H9 (cell line): ENCODE data around the gene TFAP2A. TPM values are rescaled to one million over a fixed set of nuclear protein-coding genes. Genes with fewer than 3 reads are reported as not detected.

Experiments
- DNase-seq: peaks from one replicate; pipeline ENCODE4 v3.0.0-alpha.2; 2017
- H2AFZ ChIP-seq: one replicate; pipeline ENCODE4 v1.6.1; 2013; ENCODE audit warnings: mild to moderate bottlenecking, low read length, control low read depth, moderate library complexity
- H2AK5ac ChIP-seq: 2 replicates; pipeline ENCODE4 v1.6.1; 2013; ENCODE audit warnings: low read length, control low read depth, mixed read lengths; ENCODE audit not compliant: insufficient read length
- H2BK120ac ChIP-seq: one replicate; pipeline ENCODE4 v1.6.1; 2013; ENCODE audit warnings: low read depth, mild to moderate bottlenecking, low read length, control low read depth, inconsistent platforms; ENCODE audit not compliant: poor library complexity, severe bottlenecking
- H2BK12ac ChIP-seq: 2 replicates; pipeline ENCODE4 v1.6.1; 2013; ENCODE audit warnings: low read length, control low read depth, mixed read lengths, low read depth; ENCODE audit not compliant: insufficient read length
- H2BK15ac ChIP-seq: 2 replicates; pipeline ENCODE4 v1.6.1; 2013; ENCODE audit warnings: low read depth, low read length, control low read depth
- H2BK20ac ChIP-seq: one replicate; pipeline ENCODE4 v1.6.1; 2013; ENCODE audit warnings: low read depth, mild to moderate bottlenecking, low read length, control low read depth, inconsistent platforms; ENCODE audit not compliant: poor library complexity, severe bottlenecking
- H2BK5ac ChIP-seq: 2 replicates; pipeline ENCODE4 v1.6.1; 2013; ENCODE audit warnings: low read length, control low read depth, mixed read lengths; ENCODE audit not compliant: insufficient read length
- H3K14ac ChIP-seq: 2 replicates; pipeline ENCODE4 v1.6.1; 2013; ENCODE audit warnings: low read length, control low read depth; ENCODE audit not compliant: insufficient read depth
- H3K18ac ChIP-seq: 2 replicates; pipeline ENCODE4 v1.6.1; 2013; ENCODE audit warnings: low read depth, mild to moderate bottlenecking, mixed read lengths, low read length, control low read depth; ENCODE audit not compliant: insufficient read length
- H3K23ac ChIP-seq: 2 replicates; pipeline ENCODE4 v1.6.1; 2013; ENCODE audit warnings: low read length, control low read depth, mixed read lengths, low read depth; ENCODE audit not compliant: insufficient read length
- H3K23me2 ChIP-seq: 2 replicates; pipeline ENCODE4 v1.6.1; 2013; ENCODE audit warnings: low read depth, mild to moderate bottlenecking, mixed read lengths, low read length, control low read depth; ENCODE audit not compliant: insufficient read length, poor library complexity, severe bottlenecking
- H3K27ac ChIP-seq: 2 replicates; pipeline ENCODE4 v1.5.1; 2013; ENCODE audit warnings: low read length, control low read depth, mixed read lengths, low read depth; ENCODE audit not compliant: insufficient read length
- H3K27me3 ChIP-seq: 2 replicates; pipeline ENCODE4 v1.6.1; 2013; ENCODE audit warnings: low read length, control low read depth, inconsistent platforms; ENCODE audit not compliant: insufficient read depth
- H3K4ac ChIP-seq: 2 replicates; pipeline ENCODE4 v1.6.1; 2013; ENCODE audit warnings: low read depth, mild to moderate bottlenecking, control low read depth, inconsistent platforms, low read length, moderate library complexity
- H3K4me1 ChIP-seq: 2 replicates; pipeline ENCODE4 v1.6.1; 2013; ENCODE audit warnings: low read length, control low read depth, inconsistent platforms; ENCODE audit not compliant: insufficient read depth
- H3K4me2 ChIP-seq: 2 replicates; pipeline ENCODE4 v1.6.1; 2013; ENCODE audit warnings: low read length, control low read depth, mixed read lengths; ENCODE audit not compliant: insufficient read length, insufficient read depth
- H3K56ac ChIP-seq: 2 replicates; pipeline ENCODE4 v1.6.1; 2013; ENCODE audit warnings: low read depth, mild to moderate bottlenecking, mixed read lengths, low read length, control low read depth; ENCODE audit not compliant: insufficient read length
- H3K79me1 ChIP-seq: 2 replicates; pipeline ENCODE4 v1.6.1; 2013; ENCODE audit warnings: low read depth, mild to moderate bottlenecking, moderate library complexity, low read length, control low read depth, inconsistent platforms; ENCODE audit not compliant: insufficient read depth, poor library complexity, severe bottlenecking
- H3K79me2 ChIP-seq: 2 replicates; pipeline ENCODE4 v1.6.1; 2013; ENCODE audit warnings: low read length, control low read depth, inconsistent platforms; ENCODE audit not compliant: insufficient read depth
- H3K9ac ChIP-seq: 2 replicates; pipeline ENCODE4 v1.6.1; 2013; ENCODE audit warnings: low read length, control low read depth, mixed read lengths; ENCODE audit not compliant: insufficient read length; ENCODE audit errors: extremely low read depth
- H3K9me3 ChIP-seq: one replicate; pipeline ENCODE4 v1.6.1; 2013; ENCODE audit warnings: low read depth, low read length, inconsistent platforms; ENCODE audit not compliant: control insufficient read depth
- H3T11ph ChIP-seq: one replicate; pipeline ENCODE4 v1.6.1; 2013; ENCODE audit warnings: mild to moderate bottlenecking, low read length, control low read depth, inconsistent platforms
- H4K20me1 ChIP-seq: one replicate; pipeline ENCODE4 v1.6.1; 2013; ENCODE audit not compliant: control insufficient read depth, insufficient read length, insufficient read depth
- H4K5ac ChIP-seq: 2 replicates; pipeline ENCODE4 v1.6.1; 2013; ENCODE audit warnings: low read depth, mild to moderate bottlenecking, mixed read lengths, low read length, control low read depth; ENCODE audit not compliant: insufficient read length
- H4K8ac ChIP-seq: replicated peaks from 2 replicates; pipeline ENCODE4 v1.6.1; 2013; ENCODE audit warnings: low read length, control low read depth, mixed read lengths, low read depth; ENCODE audit not compliant: insufficient read length
- H4K91ac ChIP-seq: 2 replicates; pipeline ENCODE4 v1.6.1; 2013; ENCODE audit warnings: low read depth, mild to moderate bottlenecking, moderate library complexity, mixed read lengths, low read length, control low read depth; ENCODE audit not compliant: insufficient read length
- H3K27ac Mint-ChIP-seq, 3 experiments: 2 replicates in 2 of 3; 3 replicates in 1 of 3; pipeline ENCODE4 v1.8.0; 2020 to 2021; ENCODE audit warnings: mixed read lengths in 3 of 3, mild to moderate bottlenecking in 1 of 3, moderate library complexity in 1 of 3
- H3K27me3 Mint-ChIP-seq: 2 replicates; pipeline ENCODE4 v1.8.0; 2021; ENCODE audit warnings: low read depth, mild to moderate bottlenecking, moderate library complexity, mixed read lengths
- H3K36me3 Mint-ChIP-seq, 3 experiments: 2 replicates in 2 of 3; 3 replicates in 1 of 3; pipeline ENCODE4 v1.8.0; 2020 to 2021; ENCODE audit warnings: low read depth in 3 of 3, mixed read lengths in 3 of 3; ENCODE audit not compliant: insufficient read depth in 1 of 3
- H3K4me1 Mint-ChIP-seq, 2 experiments: 2 replicates each; pipeline ENCODE4 v1.8.0; 2020; ENCODE audit warnings: mixed read lengths in 2 of 2
- H3K4me3 Mint-ChIP-seq, 2 experiments: 2 replicates in 1 of 2; 3 replicates in 1 of 2; pipeline ENCODE4 v1.8.0; 2020 to 2021; ENCODE audit warnings: mild to moderate bottlenecking in 2 of 2, mixed read lengths in 2 of 2, moderate library complexity in 1 of 2
- H3K9me3 Mint-ChIP-seq, 2 experiments: 2 replicates in 1 of 2; 3 replicates in 1 of 2; pipeline ENCODE4 v1.8.0; 2020; ENCODE audit warnings: mild to moderate bottlenecking in 2 of 2, mixed read lengths in 2 of 2, moderate library complexity in 1 of 2
- WGBS: extraction: QIAGEN DNeasy Blood & Tissue Kit; methylation state at CpG from one replicate; pipeline ENCODE4 v1.1.7; 2013; ENCODE audit warnings: missing lambda C conversion rate, low lambda C conversion rate, mixed read lengths; ENCODE audit not compliant: insufficient read length; ENCODE audit errors: extremely low coverage; 5-methylcytosine and 5-hydroxymethylcytosine counted together
- total RNA-seq: library from RNA; stranded (reverse); gene quantifications from 2 replicates; pipeline ENCODE4 v1.2.1, GENCODE V29; 2021
- TF ChIP-seq, protein P1 (sequence below): fragments of 200-600 bp; sonication (generic); conservative IDR thresholded peaks from 3 replicates; pipeline ENCODE4 v1.8.0; 2021; ENCODE audit warnings: antibody characterized with exemption, mild to moderate bottlenecking

TFAP2A gene
- total RNA-seq, 1 experiment from 2014 or later, result 2.6 TPM

DNA sequence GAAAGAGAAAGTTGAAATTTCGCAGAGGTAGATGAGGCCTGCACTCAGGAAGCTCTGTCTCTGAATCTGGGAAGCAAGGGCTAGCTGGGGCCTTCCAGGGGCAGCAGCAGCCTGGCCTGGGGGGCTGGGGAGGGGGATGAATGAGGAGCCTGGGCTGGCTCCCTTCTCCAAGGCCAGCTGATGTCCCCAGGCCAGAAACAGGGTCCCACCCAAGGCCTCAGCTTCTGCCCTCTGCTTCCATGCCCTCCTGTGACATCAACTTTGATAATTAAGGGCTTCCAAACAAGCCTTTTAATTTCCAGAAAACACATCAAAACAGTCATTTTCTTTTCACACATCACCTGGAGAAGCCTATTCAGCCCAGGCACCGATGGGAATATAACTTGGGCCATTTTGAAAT, 15.4 kb downstream of the TFAP2A start:
- no peaks in the 10 kb centered on the region for H3K79me2 ChIP-seq
- H4K91ac ChIP-seq, result no peak overlapping the region
- TF ChIP-seq, protein P1, sequence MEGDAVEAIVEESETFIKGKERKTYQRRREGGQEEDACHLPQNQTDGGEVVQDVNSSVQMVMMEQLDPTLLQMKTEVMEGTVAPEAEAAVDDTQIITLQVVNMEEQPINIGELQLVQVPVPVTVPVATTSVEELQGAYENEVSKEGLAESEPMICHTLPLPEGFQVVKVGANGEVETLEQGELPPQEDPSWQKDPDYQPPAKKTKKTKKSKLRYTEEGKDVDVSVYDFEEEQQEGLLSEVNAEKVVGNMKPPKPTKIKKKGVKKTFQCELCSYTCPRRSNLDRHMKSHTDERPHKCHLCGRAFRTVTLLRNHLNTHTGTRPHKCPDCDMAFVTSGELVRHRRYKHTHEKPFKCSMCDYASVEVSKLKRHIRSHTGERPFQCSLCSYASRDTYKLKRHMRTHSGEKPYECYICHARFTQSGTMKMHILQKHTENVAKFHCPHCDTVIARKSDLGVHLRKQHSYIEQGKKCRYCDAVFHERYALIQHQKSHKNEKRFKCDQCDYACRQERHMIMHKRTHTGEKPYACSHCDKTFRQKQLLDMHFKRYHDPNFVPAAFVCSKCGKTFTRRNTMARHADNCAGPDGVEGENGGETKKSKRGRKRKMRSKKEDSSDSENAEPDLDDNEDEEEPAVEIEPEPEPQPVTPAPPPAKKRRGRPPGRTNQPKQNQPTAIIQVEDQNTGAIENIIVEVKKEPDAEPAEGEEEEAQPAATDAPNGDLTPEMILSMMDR, result no peak
- no peak overlapping the region for H2AK5ac ChIP-seq
- no peak for DNase-seq
- no peak overlapping the region for H2BK15ac ChIP-seq
- H3K27me3 ChIP-seq, result peaks cover 55% of the 10 kb centered on the region; the same call in 1 of the 2 replicates
- H3K4ac ChIP-seq, result no peak overlapping the region
- Mint-ChIP-seq H3K27me3 (peaks cover 95% of the 10 kb centered on the region), H3K4me1 (peaks cover 37 to 52% of the 10 kb centered on the region in 2 experiments), H3K4me3 (no peak overlapping the region), H3K36me3 (peaks cover 0 to 2% (median 0%) of the 10 kb centered on the region in 3 experiments; a peak in 1 of 7 replicates), H3K9me3 (peaks cover 0 to 3% of the 10 kb centered on the region in 2 experiments; a peak in 2 of 5 replicates), H3K27ac (no peak overlapping the region)
- no peaks in the 10 kb centered on the region; the same call in 1 of the 2 replicates for H3K4me1 ChIP-seq
- no peak overlapping the region for H2BK5ac ChIP-seq
- H3T11ph ChIP-seq, result no peak overlapping the region
- no peak overlapping the region for H2BK120ac ChIP-seq
- H3K79me1 ChIP-seq, result no peaks in the 10 kb centered on the region
- no peak overlapping the region for H4K8ac ChIP-seq
- H3K4me2 ChIP-seq, result no peak overlapping the region
- no peaks in the 10 kb centered on the region for H4K20me1 ChIP-seq
- WGBS, result no CpG with 5 or more reads among the region's 2 CpGs
- no peaks in the 10 kb centered on the region for H3K9me3 ChIP-seq
- no peak overlapping the region for H3K18ac ChIP-seq
- H3K14ac ChIP-seq, result no peak overlapping the region
- H2BK20ac ChIP-seq, result no peak overlapping the region
- no peak overlapping the region for H2BK12ac ChIP-seq
- peaks cover 6% of the 10 kb centered on the region for H3K23me2 ChIP-seq
- no peak overlapping the region for H3K23ac ChIP-seq
- no peak overlapping the region for H3K9ac ChIP-seq
- H3K56ac ChIP-seq, result no peak overlapping the region
- no peak overlapping the region for H4K5ac ChIP-seq
- no peak overlapping the region for H2AFZ ChIP-seq
- H3K27ac ChIP-seq, result no peak overlapping the region
